ENCODE data around the gene TSPAN33. TPM values are rescaled to one million over a fixed set of nuclear protein-coding genes. Genes with fewer than 3 reads are reported as not detected.

Gene TSPAN33
- total RNA-seq, 1 experiment from 2014 or later: 1.6 TPM

DNA sequence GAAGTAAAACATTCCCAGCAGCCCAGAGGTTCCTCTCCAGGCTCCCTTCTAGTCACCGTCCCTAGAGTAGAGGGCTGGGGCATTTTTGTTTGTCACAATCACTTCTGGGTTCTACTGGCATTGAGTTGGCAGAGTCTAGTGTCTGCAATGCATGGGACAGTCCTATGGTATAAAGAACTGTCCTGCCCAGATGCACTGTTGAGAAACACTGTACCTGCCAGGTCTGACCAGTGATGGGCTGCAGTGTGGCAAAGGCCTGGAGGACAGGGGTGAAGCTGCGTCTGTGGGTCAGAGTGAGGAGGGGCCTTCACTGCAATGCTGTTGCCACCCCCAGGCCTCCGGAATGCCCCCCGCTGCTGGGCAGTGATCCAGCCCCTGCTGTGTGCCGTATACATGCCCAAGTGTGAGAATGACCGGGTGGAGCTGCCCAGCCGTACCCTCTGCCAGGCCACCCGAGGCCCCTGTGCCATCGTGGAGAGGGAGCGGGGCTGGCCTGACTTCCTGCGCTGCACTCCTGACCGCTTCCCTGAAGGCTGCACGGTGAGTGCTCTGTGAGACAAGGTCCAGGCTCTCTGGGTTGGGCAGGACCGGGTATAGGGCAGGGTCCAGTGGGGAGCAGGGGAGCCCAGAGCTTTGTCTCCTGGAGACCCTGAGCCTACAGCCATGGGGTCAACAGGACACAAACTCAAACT, 58.7 kb downstream of the TSPAN33 start:
- H3K27ac ChIP-seq (ENCODE audit: low read depth, low read length, poor library complexity, severe bottlenecking): no peak overlapping the region
- H3K36me3 ChIP-seq (ENCODE audit: insufficient read depth, low read length, poor library complexity, severe bottlenecking): peaks cover 7% of the 10 kb centered on the region
- no peaks in the 10 kb centered on the region for H3K27me3 ChIP-seq (replicated peaks; ENCODE audit: insufficient read depth, low read depth, low read length, poor library complexity)
- H3K4me3 ChIP-seq (ENCODE audit: low read depth, low read length, poor library complexity, severe bottlenecking): no peak overlapping the region
- intact Hi-C loops (cut with micrococcal nuclease; ENCODE audit: unreplicated experiment): no loop called here
- no TSS peak for BruUV-seq (replicated peaks)
- ChIA-PET CTCF (no interaction called here), POLR2A (ENCODE audit: low non-redundant PET) (no interaction called here)
- no peaks in the 10 kb centered on the region for H3K4me1 ChIP-seq (ENCODE audit: insufficient read depth, low read length, poor library complexity, severe bottlenecking)
- no peak for DNase-seq (ENCODE audit: low spot score)
- no peak for TF ChIP-seq EZH2 (IDR thresholded peaks at IDR 0.05; ENCODE audit: borderline replicate concordance, low read depth, low read length, poor library complexity, severe bottlenecking)
- TF ChIP-seq, protein P1, sequence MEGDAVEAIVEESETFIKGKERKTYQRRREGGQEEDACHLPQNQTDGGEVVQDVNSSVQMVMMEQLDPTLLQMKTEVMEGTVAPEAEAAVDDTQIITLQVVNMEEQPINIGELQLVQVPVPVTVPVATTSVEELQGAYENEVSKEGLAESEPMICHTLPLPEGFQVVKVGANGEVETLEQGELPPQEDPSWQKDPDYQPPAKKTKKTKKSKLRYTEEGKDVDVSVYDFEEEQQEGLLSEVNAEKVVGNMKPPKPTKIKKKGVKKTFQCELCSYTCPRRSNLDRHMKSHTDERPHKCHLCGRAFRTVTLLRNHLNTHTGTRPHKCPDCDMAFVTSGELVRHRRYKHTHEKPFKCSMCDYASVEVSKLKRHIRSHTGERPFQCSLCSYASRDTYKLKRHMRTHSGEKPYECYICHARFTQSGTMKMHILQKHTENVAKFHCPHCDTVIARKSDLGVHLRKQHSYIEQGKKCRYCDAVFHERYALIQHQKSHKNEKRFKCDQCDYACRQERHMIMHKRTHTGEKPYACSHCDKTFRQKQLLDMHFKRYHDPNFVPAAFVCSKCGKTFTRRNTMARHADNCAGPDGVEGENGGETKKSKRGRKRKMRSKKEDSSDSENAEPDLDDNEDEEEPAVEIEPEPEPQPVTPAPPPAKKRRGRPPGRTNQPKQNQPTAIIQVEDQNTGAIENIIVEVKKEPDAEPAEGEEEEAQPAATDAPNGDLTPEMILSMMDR (conservative IDR thresholded peaks at IDR 0.05; ENCODE audit: low read depth, low read length): no peak
- H3K9me3 ChIP-seq (ENCODE audit: low read depth, low read length, poor library complexity, severe bottlenecking): no peaks in the 10 kb centered on the region

DNA sequence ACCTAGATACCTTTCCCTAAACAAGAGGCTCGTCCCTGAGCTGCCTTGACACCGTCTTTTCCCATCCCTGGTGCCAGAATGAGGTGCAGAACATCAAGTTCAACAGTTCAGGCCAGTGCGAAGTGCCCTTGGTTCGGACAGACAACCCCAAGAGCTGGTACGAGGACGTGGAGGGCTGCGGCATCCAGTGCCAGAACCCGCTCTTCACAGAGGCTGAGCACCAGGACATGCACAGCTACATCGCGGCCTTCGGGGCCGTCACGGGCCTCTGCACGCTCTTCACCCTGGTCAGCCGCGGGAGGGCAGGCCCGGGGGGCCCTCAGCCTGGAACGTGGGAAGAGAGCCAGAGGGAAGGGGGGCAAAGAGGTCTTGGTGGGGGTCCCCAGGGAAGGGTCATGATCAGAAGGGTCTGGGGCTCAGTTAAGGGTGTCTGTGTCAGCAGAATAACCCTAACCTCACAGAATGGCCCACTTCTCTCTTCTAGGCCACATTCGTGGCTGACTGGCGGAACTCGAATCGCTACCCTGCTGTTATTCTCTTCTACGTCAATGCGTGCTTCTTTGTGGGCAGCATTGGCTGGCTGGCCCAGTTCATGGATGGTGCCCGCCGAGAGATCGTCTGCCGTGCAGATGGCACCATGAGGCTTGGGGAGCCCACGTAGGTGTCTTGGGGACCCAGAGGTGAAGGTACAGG, 60.8 kb downstream of the TSPAN33 start:
- Histone ChIP-seq H3K9me3 (ENCODE audit: low read depth, low read length, poor library complexity, severe bottlenecking) (no peaks in the 10 kb centered on the region), H3K4me1 (ENCODE audit: insufficient read depth, low read length, poor library complexity, severe bottlenecking) (no peaks in the 10 kb centered on the region), H3K4me3 (ENCODE audit: low read depth, low read length, poor library complexity, severe bottlenecking) (no peak overlapping the region), H3K36me3 (ENCODE audit: insufficient read depth, low read length, poor library complexity, severe bottlenecking) (peaks cover 9% of the 10 kb centered on the region), H3K27me3 (replicated peaks; ENCODE audit: insufficient read depth, low read depth, low read length, poor library complexity) (no peaks in the 10 kb centered on the region), H3K27ac (ENCODE audit: low read depth, low read length, poor library complexity, severe bottlenecking) (no peak overlapping the region)
- BruUV-seq (replicated peaks): no TSS peak
- intact Hi-C loops (cut with micrococcal nuclease; ENCODE audit: unreplicated experiment): no loop called here
- TF ChIP-seq, protein P1 (conservative IDR thresholded peaks at IDR 0.05; ENCODE audit: low read depth, low read length): no peak
- TF ChIP-seq EZH2 (IDR thresholded peaks at IDR 0.05; ENCODE audit: borderline replicate concordance, low read depth, low read length, poor library complexity, severe bottlenecking): no peak
- no peak for DNase-seq (ENCODE audit: low spot score)
- ChIA-PET POLR2A (ENCODE audit: low non-redundant PET) (no interaction called here), CTCF (no interaction called here)

DNA sequence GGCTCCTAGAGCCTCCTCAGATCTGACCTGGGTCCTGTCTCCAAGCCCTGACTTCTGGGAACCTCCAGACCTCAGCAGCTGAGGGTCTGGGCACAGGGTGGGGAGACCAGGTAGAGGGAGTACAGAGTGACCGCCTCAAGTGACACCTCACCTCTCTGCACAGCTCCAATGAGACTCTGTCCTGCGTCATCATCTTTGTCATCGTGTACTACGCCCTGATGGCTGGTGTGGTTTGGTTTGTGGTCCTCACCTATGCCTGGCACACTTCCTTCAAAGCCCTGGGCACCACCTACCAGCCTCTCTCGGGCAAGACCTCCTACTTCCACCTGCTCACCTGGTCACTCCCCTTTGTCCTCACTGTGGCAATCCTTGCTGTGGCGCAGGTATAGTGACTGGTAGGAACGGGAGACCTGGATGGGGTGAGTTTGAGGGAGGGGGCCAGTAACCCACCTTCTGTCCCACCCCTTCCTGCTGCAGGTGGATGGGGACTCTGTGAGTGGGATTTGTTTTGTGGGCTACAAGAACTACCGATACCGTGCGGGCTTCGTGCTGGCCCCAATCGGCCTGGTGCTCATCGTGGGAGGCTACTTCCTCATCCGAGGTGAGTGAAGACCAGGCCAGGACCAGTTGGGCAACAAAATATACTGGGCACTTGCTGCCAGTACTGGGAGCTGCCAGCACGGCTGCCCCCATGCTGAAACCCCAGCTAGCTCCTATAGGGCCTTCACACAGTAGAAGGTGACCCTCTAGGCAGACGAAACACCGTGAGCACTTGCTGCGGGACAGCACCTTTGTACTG, 61.7 kb downstream of the TSPAN33 start:
- intact Hi-C loops (cut with micrococcal nuclease; ENCODE audit: unreplicated experiment): no loop called here
- no TSS peak for BruUV-seq (replicated peaks)
- TF ChIP-seq EZH2 (IDR thresholded peaks at IDR 0.05; ENCODE audit: borderline replicate concordance, low read depth, low read length, poor library complexity, severe bottlenecking): no peak
- TF ChIP-seq, protein P1 (conservative IDR thresholded peaks at IDR 0.05; ENCODE audit: low read depth, low read length): no peak
- CTCF ChIA-PET: no interaction called here
- no peaks in the 10 kb centered on the region for H3K9me3 ChIP-seq (ENCODE audit: low read depth, low read length, poor library complexity, severe bottlenecking)
- H3K36me3 ChIP-seq (ENCODE audit: insufficient read depth, low read length, poor library complexity, severe bottlenecking): peaks cover 18% of the 10 kb centered on the region
- no peak for DNase-seq (ENCODE audit: low spot score)
- no peak overlapping the region for H3K27ac ChIP-seq (ENCODE audit: low read depth, low read length, poor library complexity, severe bottlenecking)
- H3K4me3 ChIP-seq (ENCODE audit: low read depth, low read length, poor library complexity, severe bottlenecking): no peak overlapping the region
- H3K27me3 ChIP-seq (replicated peaks; ENCODE audit: insufficient read depth, low read depth, low read length, poor library complexity): no peaks in the 10 kb centered on the region
- no peaks in the 10 kb centered on the region for H3K4me1 ChIP-seq (ENCODE audit: insufficient read depth, low read length, poor library complexity, severe bottlenecking)
- POLR2A ChIA-PET (ENCODE audit: low non-redundant PET): no interaction called here
